ENCODE results near the gene CEP83.
A peak's percentile ranks its signal among the peaks of the same experiment; 100 is the strongest.

The CEP83 gene

GRCh38 chr12:94269316-94269999, 190.2 kb downstream of the CEP83 start:
- no peak for DNase-seq (ENCODE audit: low read depth)

GRCh38 chr12:94267921-94268471, 191.7 kb downstream of the CEP83 start:
- DNase-seq (ENCODE audit: low read depth) = no peak

DNA sequence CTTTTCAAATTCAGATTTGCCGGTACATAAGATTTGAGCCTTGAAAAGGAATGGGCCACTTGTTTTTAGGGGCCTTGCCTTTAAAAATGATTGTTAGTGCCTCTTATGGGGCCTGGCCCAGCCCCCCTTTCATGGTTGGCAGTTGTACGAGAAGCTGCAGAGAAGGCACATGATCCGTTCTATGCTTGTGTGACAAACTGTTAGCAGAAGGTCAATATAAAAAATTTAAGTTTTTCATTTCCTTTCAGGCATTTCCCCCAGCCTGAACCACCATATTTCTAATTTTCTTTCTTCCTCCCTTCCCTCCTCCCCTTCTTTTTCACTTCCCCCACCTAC, 192.2 kb downstream of the CEP83 start:
- no peak for DNase-seq (ENCODE audit: low read depth)

DNA sequence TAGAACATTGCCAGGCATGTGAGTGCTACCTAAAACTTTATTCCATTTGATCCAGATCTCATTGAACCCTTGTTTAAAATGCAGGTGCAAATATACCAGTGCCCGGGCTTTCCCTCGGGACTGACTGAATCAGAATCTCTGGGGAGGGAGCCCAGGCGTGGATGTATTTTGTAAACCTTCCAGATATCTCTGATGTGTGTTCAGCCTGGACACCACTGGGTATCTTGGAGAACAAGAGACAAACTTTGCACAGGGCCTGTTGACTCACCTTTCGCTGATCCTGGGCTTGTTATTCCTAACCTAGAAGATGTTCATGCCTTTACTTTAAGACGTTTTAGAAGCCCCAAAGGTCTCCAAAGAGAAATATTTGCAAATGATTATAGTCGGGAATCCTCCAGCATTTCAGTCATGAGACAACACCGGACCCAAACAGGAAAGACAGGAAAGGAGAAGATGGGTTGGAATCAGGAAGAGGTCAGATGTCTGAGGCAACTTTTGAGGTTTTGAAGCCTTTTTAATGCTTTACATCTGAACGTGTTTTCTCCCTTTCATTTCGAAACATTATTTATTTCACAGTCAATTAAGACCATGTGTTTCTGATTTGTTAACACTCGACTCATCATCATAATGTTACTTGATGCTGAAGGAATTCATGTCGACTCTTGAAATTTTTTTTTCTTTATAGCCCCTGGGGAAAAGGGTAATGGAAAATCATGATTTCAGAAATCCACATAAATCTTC, 192.7 kb downstream of the CEP83 start:
- no peak for DNase-seq (ENCODE audit: low read depth)

- no peak for DNase-seq (ENCODE audit: low read depth)
Observed at GRCh38 chr12:94265966-94266745, 193.5 kb downstream of the CEP83 start.

DNA sequence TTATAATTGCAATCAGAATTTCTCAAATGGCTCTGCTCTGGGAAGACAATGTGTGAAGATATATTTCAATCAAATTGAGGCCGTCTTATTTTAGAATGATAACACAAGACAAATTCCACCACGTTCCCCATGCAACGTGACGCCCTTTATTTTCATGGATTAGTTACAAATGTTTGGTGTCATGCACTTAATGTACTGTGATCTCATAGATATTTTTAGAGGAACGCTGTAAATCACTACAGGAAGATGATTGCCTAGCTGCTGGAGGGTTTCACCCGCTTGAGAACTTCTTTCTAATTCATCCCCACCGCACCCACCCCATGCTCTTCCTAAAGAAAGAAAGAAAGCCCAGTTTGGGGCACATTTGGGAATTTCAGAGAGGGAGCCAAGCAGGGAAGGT, 194.1 kb downstream of the CEP83 start:
- DNase-seq (ENCODE audit: low read depth) = no peak

GRCh38 chr12:94264736-94265485, 194.8 kb downstream of the CEP83 start:
- DNase-seq (ENCODE audit: low read depth) = no peak

DNA sequence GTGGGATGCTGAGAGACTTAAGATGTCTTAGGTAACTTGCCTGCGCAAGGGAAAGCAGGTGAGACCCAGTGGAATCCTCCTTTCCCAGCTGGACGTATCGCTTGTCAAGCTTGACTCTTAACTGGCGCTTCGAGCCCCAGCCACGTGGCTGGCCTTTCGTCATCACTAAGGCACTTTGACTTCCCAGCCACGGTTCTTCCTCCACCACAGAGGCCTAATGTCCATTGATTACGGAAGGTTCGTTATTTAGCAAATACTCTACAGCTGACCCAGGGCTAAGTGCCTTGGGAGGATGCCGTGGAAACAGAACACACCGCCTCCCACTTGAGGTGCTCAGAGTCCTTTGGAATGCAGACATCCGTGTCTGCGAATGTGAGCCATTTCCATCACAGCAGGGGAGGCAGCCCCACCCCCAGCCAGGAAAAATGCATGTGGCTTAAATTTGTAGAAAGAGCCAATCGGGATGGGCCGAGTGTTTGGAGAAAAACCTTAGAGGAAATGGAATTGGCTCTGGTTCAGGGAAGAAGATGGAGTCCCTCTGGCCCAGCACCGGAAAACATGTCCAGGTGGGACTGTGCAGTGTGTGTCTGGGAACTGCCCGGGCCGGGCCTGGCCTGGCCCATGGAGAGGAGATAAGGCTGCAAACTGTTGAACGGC, 195.6 kb downstream of the CEP83 start:
- DNase-seq (ENCODE audit: low read depth) = no peak

DNA sequence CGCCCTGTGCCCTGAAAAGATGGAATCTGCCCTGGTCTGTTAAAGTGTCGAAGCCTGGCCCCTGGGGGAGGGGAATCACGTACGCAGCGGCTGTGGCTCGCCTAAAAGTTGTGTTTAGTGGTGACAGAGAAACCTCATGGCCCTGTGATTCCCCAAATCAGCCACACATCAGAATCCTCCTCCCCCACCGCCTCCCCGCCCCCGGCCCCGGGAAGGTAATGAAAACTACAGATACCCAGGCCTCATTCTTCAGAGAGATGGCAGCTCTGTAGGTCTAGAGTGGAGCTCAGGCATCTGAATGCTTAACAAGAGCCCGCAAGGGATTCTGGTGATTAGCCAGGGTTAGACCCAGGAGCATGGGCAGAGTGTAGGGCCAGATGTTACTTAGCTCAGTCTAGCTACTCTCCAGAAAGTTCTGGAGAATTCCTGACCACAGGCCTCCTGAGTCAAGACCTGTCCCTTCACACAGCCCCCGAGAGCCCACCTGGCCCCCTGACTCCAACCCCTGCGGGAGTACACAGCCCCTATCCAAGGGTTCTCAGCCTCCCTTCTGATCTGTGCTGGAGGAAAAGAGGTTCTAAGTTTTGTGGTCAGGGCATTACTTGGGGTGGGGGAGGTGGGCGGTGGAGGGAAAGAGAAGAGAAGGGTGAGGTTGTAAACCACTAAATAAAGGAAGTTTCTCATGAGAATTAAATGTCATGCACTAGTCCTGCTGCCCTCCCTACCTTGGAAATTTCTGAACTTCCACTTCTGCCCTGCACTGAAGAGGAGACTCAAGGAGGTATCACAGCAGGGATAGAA, 196.5 kb downstream of the CEP83 start:
- peak; percentile 17 for DNase-seq (ENCODE audit: low read depth)

DNA sequence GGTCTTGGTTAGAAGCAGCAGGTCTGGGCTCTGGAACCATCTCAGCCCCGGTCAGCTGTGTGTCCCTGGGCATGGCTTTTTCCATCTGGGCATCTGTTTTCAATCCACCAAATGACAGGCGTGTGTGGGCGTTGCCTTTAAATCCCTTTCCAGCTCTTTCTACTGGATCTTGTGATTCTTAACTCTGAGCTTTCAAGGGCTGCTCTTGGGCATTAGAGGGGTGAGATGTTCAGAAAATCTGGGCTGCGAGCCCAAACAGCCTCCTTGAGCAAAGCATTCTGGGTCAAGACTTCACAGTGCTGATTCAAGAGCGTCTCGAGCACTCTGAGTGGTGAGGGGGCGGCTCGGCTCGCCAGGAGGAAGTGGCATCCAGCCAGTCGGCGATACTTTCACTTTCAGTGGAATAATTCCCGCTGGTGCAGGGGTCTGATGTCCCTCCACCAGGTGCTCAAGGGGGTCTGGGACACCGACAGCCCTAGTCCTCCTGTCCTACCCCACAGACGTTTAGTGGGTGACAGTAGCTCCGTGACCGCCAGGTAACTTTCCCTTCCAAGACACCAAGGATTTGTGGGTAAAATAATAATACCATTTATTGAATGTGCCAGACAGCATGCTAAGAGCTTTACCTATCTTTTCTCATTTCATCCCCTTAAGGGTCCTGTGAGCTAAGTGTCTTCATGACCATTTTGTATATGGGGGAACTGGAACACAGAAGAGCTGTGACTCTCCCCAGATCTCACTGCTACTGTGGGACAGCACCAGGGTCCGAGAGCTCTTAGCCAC, 197.2 kb downstream of the CEP83 start:
- peak; percentile 49 for DNase-seq (ENCODE audit: low read depth)

DNA sequence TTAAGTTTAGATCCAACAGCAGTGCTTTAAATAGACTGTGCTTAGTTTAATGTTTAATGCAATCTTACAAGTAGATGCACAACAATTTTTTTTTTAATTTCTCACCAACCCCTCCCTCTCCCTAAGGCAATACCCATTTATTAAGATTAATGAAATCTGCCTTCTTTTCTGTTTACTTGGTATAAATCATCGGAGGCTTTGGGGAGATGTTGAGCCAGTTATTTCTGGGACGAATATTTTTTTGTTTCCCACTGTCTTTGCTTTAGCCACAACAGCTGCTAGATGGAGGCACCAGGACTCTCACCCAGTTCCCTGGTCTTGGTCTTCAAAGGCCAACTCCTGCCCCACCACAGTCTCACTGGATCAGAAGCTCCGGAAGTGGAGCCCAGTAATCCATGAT, 197.9 kb downstream of the CEP83 start:
- DNase-seq (ENCODE audit: low read depth) = no peak

DNA sequence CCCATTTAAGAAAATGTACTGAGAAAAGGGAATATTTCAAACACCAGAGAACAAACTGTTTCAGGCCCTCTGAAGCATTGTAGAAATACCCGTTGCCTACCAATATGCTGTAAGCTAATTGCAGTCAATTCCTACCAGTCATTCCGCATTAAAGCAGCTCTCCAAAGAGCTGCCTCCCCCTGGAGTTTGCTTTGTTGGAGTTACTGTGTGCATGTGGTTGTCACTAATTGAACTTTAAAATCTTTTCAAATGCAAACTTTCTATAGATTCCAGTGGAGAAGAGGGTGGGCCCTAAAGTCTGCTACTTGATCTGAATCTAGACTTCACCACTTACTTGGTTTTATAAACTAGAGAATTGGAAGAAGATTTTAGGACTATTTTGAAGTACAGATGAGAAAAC, 198.5 kb downstream of the CEP83 start:
- no peak for DNase-seq (ENCODE audit: low read depth)

GRCh38 chr12:94260717-94261116, 198.9 kb downstream of the CEP83 start:
- DNase-seq (ENCODE audit: low read depth) = no peak

DNA sequence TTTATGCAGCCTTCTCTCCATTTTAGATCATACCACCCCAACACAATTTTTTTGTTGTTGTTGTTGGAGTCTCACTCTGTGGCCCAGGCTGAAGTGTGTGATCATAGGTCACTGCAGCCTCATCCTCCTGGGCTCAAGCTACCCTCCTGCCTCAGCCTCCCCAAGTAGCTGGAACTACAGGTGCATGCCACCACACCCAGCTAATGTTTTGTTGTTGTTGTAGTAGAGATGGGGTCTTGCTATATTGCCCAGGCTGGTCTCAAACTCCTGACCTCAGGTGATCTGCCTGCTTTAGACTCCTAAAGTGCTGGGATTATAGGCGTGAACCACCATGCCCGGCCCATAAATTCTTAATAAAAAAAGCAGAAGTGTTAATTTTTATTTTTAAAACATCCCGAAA, 199.7 kb downstream of the CEP83 start:
- no peak for DNase-seq (ENCODE audit: low read depth)

DNA sequence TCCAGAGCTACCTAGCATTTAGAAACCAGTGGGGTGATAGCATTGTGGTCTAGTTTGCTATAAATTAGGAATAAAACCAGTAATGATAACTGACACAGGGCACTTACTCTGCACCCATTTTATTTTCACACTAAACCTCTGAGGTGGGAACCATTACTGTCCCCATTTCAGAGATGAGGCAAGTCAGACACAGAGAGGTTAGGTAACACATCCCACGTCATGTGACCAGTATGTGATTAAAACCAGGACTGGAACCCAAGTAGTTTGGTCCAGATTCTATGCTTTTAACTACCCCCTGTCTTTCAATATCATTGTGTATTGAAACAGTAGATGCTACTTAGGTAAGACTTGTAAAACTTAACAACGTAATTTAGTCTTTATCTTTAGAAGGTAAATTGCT, 201.1 kb downstream of the CEP83 start:
- no peak for DNase-seq (ENCODE audit: low read depth)

All from stimulated activated CD8-positive, alpha-beta memory T cell treated with anti-CD3 and anti-CD28 coated beads, Interleukin-15, amount 100 ng/mL, for 1 hour (primary cell).